ENCODE results near the gene DLX5.
A peak's percentile ranks its signal among the peaks of the same experiment; 100 is the strongest.

Gene DLX5

GRCh38 chr7:96991546-96992191, 33.0 kb downstream of the DLX5 start:
- no peak for DNase-seq (ENCODE audit: low spot score)

GRCh38 chr7:96989859-96990317, 34.7 kb downstream of the DLX5 start:
- DNase-seq (ENCODE audit: low spot score), result no peak

GRCh38 chr7:96989241-96989858, 35.3 kb downstream of the DLX5 start:
- DNase-seq (ENCODE audit: low spot score), result no peak

GRCh38 chr7:96987719-96988118, 36.9 kb downstream of the DLX5 start:
- no peak for DNase-seq (ENCODE audit: low spot score)

- no peak for DNase-seq (ENCODE audit: low spot score)
Observed at GRCh38 chr7:96986901-96987300, 37.7 kb downstream of the DLX5 start.

GRCh38 chr7:96985992-96986391, 38.6 kb downstream of the DLX5 start:
- no peak for DNase-seq (ENCODE audit: low spot score)

GRCh38 chr7:96982586-96982985, 42.0 kb downstream of the DLX5 start:
- no peak for DNase-seq (ENCODE audit: low spot score)

- DNase-seq (ENCODE audit: low spot score), result no peak
Observed at GRCh38 chr7:96979551-96980276, 44.9 kb downstream of the DLX5 start.

GRCh38 chr7:96977445-96977844, 47.2 kb downstream of the DLX5 start:
- no peak for DNase-seq (ENCODE audit: low spot score)

- no peak for DNase-seq (ENCODE audit: low spot score)
Observed at GRCh38 chr7:96976106-96976505, 48.5 kb downstream of the DLX5 start.

- DNase-seq (ENCODE audit: low spot score), result peak; percentile 52
Observed at GRCh38 chr7:96973986-96974385, 50.6 kb downstream of the DLX5 start.

GRCh38 chr7:96970739-96971138, 53.9 kb downstream of the DLX5 start:
- no peak for DNase-seq (ENCODE audit: low spot score)

Data from AG20443 (cell line).